Endothelial cell of umbilical vein (primary cell): ENCODE results near the gene FOXJ1. TPM values are rescaled to one million over a fixed set of nuclear protein-coding genes. Genes with fewer than 3 reads are reported as not detected.

Source experiments
- BruUV-seq: library from RNA; stranded (reverse); fragments of 400-500 nt; replicated peaks from 2 replicates; lab custom pipeline; 2021; lab: Mats Ljungman, UMichigan
- CTCF ChIA-PET: fragments of 300-600, 350-600 bp; sonication (Branson Sonifier 250); formaldehyde crosslinking; loops from one replicate; lab custom pipeline; 2021; ENCODE audit warnings: antibody characterized with exemption, inconsistent platforms; lab: Charles Lee
- POLR2A ChIA-PET: fragments of 300-600, 350-600 bp; sonication (Branson Sonifier 250); formaldehyde crosslinking; loops from one replicate; lab custom pipeline; 2021; ENCODE audit warnings: antibody characterized with exemption, inconsistent platforms; lab: Charles Lee
- DNase-seq: peaks from one replicate; pipeline ENCODE4 v3.0.0-alpha.2; 2011; ENCODE audit warnings: low read depth, low spot score
- FAIRE-seq: peaks from 2 replicates; lab custom pipeline; 2011; peaks lifted over from hg19 to GRCh38; lab: Jason Lieb, UNC
- H2AFZ ChIP-seq: 2 replicates; pipeline ENCODE4 v1.6.0; 2012; ENCODE audit warnings: low read depth, low read length, control low read depth, inconsistent platforms
- H3K27ac ChIP-seq: 2 replicates; pipeline ENCODE4 v1.5.1; 2011; ENCODE audit warnings: low read depth, mild to moderate bottlenecking, control low read depth, low read length, moderate library complexity; ENCODE audit not compliant: insufficient read depth
- H3K27me3 ChIP-seq, 2 experiments: 2 replicates each; pipeline versions ENCODE4 v1.6.0 to v1.6.1; 2011; ENCODE audit warnings: low read length in 2 of 2, mixed read lengths in 1 of 2; ENCODE audit not compliant: control insufficient read depth in 2 of 2, insufficient read depth in 2 of 2
- H3K36me3 ChIP-seq, 2 experiments: 2 replicates in 1 of 2; 3 replicates in 1 of 2; pipeline ENCODE4 v1.5.1; 2011; ENCODE audit warnings: low read length in 2 of 2, mild to moderate bottlenecking in 1 of 2, moderate library complexity in 1 of 2; ENCODE audit not compliant: control insufficient read depth in 2 of 2, insufficient read depth in 2 of 2; ENCODE audit errors: extremely low read depth in 1 of 2
- H3K4me1 ChIP-seq: 3 replicates; pipeline ENCODE4 v1.5.1; 2011; ENCODE audit warnings: mild to moderate bottlenecking, low read length; ENCODE audit not compliant: control insufficient read depth, insufficient read depth; ENCODE audit errors: extremely low read depth
- H3K4me2 ChIP-seq: 2 replicates; pipeline ENCODE4 v1.6.1; 2011; ENCODE audit warnings: low read length, control low read depth, mixed read lengths; ENCODE audit not compliant: insufficient read depth
- H3K4me3 ChIP-seq, 3 experiments: fragments of 200-600 bp in 1 of 3; sonication (generic), shearing (Covaris generic) in 1 of 3; replicated peaks in 1 of 3; 2 replicates each; pipeline ENCODE4 v1.5.1; 2011 to 2016; ENCODE audit warnings: control low read depth in 3 of 3, low read length in 3 of 3, mild to moderate bottlenecking in 2 of 3, inconsistent platforms in 1 of 3, low read depth in 1 of 3, moderate library complexity in 1 of 3; ENCODE audit not compliant: insufficient read depth in 1 of 3
- H3K79me2 ChIP-seq: 2 replicates; pipeline ENCODE4 v1.6.0; 2012; ENCODE audit warnings: low read length, inconsistent platforms; ENCODE audit not compliant: control insufficient read depth, insufficient read depth
- H3K9ac ChIP-seq: replicated peaks from 2 replicates; pipeline ENCODE3; 2011; ENCODE audit warnings: low read length, control low read depth; ENCODE audit not compliant: insufficient read depth; ENCODE audit errors: extremely low read depth
- H3K9me1 ChIP-seq: replicated peaks from 3 replicates; pipeline ENCODE4 v1.6.0; 2011; ENCODE audit warnings: mild to moderate bottlenecking, low read length; ENCODE audit not compliant: control insufficient read depth, insufficient read depth; ENCODE audit errors: extremely low read depth
- H3K9me3 ChIP-seq: replicated peaks from 2 replicates; pipeline ENCODE4 v1.5.1; 2012; ENCODE audit warnings: low read length, inconsistent platforms; ENCODE audit not compliant: control insufficient read depth, insufficient read depth
- H4K20me1 ChIP-seq: replicated peaks from 2 replicates; pipeline ENCODE3; 2011; ENCODE audit warnings: mild to moderate bottlenecking, low read length; ENCODE audit not compliant: control insufficient read depth, insufficient read depth; ENCODE audit errors: extremely low read depth
- EZH2 ChIP-seq: IDR thresholded peaks from 2 replicates; pipeline ENCODE4 v1.6.1; 2012; ENCODE audit warnings: borderline replicate concordance, low read depth, mild to moderate bottlenecking, moderate library complexity, low read length, inconsistent platforms; ENCODE audit not compliant: severe bottlenecking
- FOS ChIP-seq: IDR thresholded peaks from 2 replicates; pipeline ENCODE4 v1.6.1; 2011; ENCODE audit warnings: mild to moderate bottlenecking, low read length, moderate library complexity, borderline replicate concordance; ENCODE audit not compliant: insufficient read depth
- GATA2 ChIP-seq: IDR thresholded peaks from 2 replicates; pipeline ENCODE4 v1.7.0; 2011; ENCODE audit warnings: low read depth, mild to moderate bottlenecking, moderate library complexity, mixed read lengths, low read length; ENCODE audit not compliant: insufficient read length, insufficient read depth
- JUN ChIP-seq: IDR thresholded peaks from 2 replicates; pipeline ENCODE4 v1.6.1; 2011; ENCODE audit warnings: borderline replicate concordance, low read depth; ENCODE audit not compliant: insufficient read length, insufficient read depth
- MAX ChIP-seq: IDR thresholded peaks from 2 replicates; pipeline ENCODE4 v1.6.1; 2011; ENCODE audit not compliant: insufficient read depth, insufficient read length
- MYC ChIP-seq: IDR thresholded peaks from one replicate; pipeline ENCODE4 v1.6.1; 2011; ENCODE audit warnings: mild to moderate bottlenecking, low read depth, low read length
- POLR2A ChIP-seq: IDR thresholded peaks from 2 replicates; pipeline ENCODE4 v1.6.1; 2012; ENCODE audit warnings: low read depth, mild to moderate bottlenecking, control low read depth, low read length
- POLR2AphosphoS5 ChIP-seq: IDR thresholded peaks from 2 replicates; pipeline ENCODE4 v1.6.1; 2012; ENCODE audit warnings: low read depth, mild to moderate bottlenecking, control low read depth, low read length, moderate library complexity; ENCODE audit not compliant: insufficient read depth
- dilution Hi-C: fragments of 300-500 bp; cut with MboI; formaldehyde crosslinking; loops from one replicate; pipeline ENCODE4 v1.15.0; 2019; ENCODE audit warnings: low sequenced_read_pairs; ENCODE audit not compliant: extremely low pct_ligation_motif_present
- intact Hi-C: fragments of 100-400 bp; cut with micrococcal nuclease; formaldehyde crosslinking; loops from one replicate; pipeline ENCODE4 v1.10.0; 2022
- polyA plus RNA-seq, 4 experiments: library from polyadenylated mRNA; depleted of rRNA in 3 of 4; stranded (reverse) in 3 of 4; unstranded in 1 of 4; fragments of >200 nt; gene quantifications; 2 replicates each; pipeline versions ENCODE4 v1.2.1 to v1.2.3, GENCODE V29; 2011 to 2012; ENCODE audit warnings: missing spikeins in 1 of 4
- total RNA-seq: library from RNA; stranded (reverse); gene quantifications from 2 replicates; pipeline ENCODE4 v1.2.3, GENCODE V29; 2021
- TF ChIP-seq, protein P1 (sequence below), 2 donors: IDR thresholded peaks; 1 replicate in 1 of 2; 2 replicates in 1 of 2; pipeline ENCODE4 v1.5.1; 2011; ENCODE audit warnings: low read length in 2 of 2, mild to moderate bottlenecking in 2 of 2, moderate library complexity in 2 of 2, control low read depth in 1 of 2, inconsistent platforms in 1 of 2, low read depth in 1 of 2; ENCODE audit not compliant: insufficient read depth in 1 of 2; ENCODE audit errors: extremely low read depth in 1 of 2

FOXJ1 gene
- total and polyA plus RNA-seq, 2 donors (not counting 3 experiments of a cell fraction or from before 2014, with no cell fraction given): not detected

- BruUV-seq: no TSS peak
- no peaks in the 10 kb centered on the region for H4K20me1 ChIP-seq
- no peaks in the 10 kb centered on the region for H3K9me1 ChIP-seq
- FAIRE-seq: no peak
- dilution Hi-C loops (no loop called here), intact Hi-C loops (no loop called here)
- no peak for DNase-seq
- no peak overlapping the region for H2AFZ ChIP-seq
- no peaks in the 10 kb centered on the region for H3K27me3 ChIP-seq
- POLR2A ChIA-PET: interaction anchor here (0.7 kb wide), 1 partner anchor 30 kb away, joined by 9 read pairs; no protein-coding TSS in a partner anchor
- H3K9ac ChIP-seq: no peak overlapping the region
- CTCF ChIA-PET: interaction anchor here (1.2 to 1.4 kb wide), 3 partner anchors 11 to 187 kb away, joined by 3 to 4 read pairs (median 3); partner anchors contain the start of gene EXOC7
- no peak overlapping the region for H3K4me2 ChIP-seq
- no peak overlapping the region for H3K4me3 ChIP-seq
- no peaks in the 10 kb centered on the region for H3K9me3 ChIP-seq
- H3K36me3 ChIP-seq: peaks cover 8 to 60% of the 10 kb centered on the region in 2 experiments
- H3K4me1 ChIP-seq: peaks cover 10% of the 10 kb centered on the region
- TF ChIP-seq POLR2A (no peak), EZH2 (no peak), MYC (no peak), POLR2AphosphoS5 (no peak), FOS (no peak), GATA2 (no peak), JUN (no peak), MAX (no peak)
- TF ChIP-seq, protein P1, sequence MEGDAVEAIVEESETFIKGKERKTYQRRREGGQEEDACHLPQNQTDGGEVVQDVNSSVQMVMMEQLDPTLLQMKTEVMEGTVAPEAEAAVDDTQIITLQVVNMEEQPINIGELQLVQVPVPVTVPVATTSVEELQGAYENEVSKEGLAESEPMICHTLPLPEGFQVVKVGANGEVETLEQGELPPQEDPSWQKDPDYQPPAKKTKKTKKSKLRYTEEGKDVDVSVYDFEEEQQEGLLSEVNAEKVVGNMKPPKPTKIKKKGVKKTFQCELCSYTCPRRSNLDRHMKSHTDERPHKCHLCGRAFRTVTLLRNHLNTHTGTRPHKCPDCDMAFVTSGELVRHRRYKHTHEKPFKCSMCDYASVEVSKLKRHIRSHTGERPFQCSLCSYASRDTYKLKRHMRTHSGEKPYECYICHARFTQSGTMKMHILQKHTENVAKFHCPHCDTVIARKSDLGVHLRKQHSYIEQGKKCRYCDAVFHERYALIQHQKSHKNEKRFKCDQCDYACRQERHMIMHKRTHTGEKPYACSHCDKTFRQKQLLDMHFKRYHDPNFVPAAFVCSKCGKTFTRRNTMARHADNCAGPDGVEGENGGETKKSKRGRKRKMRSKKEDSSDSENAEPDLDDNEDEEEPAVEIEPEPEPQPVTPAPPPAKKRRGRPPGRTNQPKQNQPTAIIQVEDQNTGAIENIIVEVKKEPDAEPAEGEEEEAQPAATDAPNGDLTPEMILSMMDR (IDR thresholded peaks at IDR 0.05; ENCODE audit: extremely low read depth in 1 of 2, insufficient read depth in 1 of 2, low read depth in 1 of 2, low read length in 2 of 2): no peak
- H3K27ac ChIP-seq: no peak overlapping the region
- no peaks in the 10 kb centered on the region for H3K79me2 ChIP-seq
Observed at GRCh38 chr17:76092526-76093413, 48.3 kb downstream of the FOXJ1 start.
